HG02610 (cell line): ENCODE data around the gene CDKN1C.
A peak's percentile ranks its signal among the peaks of the same experiment; 100 is the strongest.

Source experiments
- ATAC-seq: cut with Tn5 transposase; IDR thresholded peaks from one replicate; pipeline ENCODE4 v1.9.1; 2021; ENCODE audit warnings: mild to moderate bottlenecking, moderate library complexity; ENCODE audit not compliant: unreplicated experiment

The CDKN1C gene

DNA sequence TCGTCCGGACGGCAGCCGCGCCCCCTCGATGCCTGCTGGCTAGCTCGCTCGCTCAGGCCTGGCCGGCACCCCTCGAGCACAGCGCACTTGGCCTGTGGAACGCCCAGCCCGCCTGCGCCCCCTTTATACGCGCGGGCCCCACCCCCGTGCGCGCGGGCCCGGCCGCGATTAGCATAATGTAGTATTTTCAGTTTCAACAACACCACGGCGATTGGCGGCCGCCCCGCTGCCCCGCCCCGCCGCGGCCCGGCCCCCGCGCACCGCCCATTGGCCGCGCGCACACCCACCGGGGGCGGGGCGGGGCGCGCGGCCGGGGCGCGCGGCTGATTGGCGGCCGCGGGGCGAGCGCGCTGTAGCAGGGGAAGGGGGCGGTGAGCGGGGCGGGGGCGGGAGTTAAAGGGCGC is at the start of gene CDKN1C:
CDKN1C (minus strand) TSS at position 98 of the 404 bp plus-strand sequence. CDS start 319 bp downstream, outside the sequence.
- ATAC-seq: peak; percentile 74

DNA sequence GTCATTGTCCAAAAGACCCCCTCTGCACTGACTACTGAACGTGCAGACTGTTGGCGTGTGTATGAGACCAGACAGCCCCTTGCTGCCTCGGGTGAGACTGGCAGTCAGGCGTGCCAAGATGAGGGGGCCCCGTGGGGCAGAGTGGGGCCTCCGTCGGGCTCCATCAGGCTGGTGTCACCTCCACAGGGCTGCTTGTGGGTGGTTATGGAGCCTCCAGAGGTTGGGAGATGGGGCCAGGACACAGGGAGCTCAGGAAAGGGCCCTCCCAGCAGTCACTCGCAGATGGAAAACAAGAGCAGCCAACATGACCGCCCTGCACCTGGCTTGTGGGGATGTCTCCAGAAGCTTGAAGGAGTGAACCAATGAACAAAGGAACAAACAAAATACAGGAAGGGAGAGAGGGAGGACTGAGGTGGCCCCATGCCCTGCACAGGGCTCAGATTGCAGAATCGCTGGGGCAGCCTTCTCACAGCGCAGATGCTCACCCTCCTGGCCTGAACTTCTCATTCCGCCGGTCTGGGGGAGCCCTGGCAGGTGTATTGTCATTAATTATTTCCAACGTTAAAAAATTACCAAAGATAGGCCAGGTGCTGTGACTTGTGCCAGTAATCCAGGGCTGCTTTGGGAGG is 49.1 kb upstream of the CDKN1C start:
- ATAC-seq: no peak

DNA sequence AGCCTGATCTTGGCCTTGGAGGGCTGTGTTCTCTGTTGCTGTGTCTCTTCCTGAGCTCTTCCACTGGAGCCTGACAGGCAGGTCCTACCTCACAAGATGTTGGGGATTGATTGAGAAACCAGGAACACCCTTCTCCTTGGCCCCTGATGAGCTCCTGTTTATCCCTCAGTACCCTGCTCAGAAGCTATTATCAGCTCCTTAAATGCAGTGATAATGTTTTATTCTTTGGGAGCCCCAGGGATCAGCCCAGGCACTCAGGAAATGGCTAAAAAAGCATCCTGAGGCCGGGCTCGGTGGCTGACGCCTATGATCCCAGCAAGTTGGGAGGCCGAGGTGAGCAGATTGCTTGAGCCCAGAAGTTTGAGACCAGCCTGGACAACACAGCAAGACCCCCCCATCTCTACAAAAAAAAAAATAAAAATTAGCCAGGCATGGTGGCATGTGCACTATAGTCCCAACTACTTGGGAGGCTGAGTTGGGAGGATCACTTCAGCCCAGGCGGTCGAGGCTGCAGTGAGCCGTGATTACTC is 48.5 kb upstream of the CDKN1C start:
- ATAC-seq: no peak

DNA sequence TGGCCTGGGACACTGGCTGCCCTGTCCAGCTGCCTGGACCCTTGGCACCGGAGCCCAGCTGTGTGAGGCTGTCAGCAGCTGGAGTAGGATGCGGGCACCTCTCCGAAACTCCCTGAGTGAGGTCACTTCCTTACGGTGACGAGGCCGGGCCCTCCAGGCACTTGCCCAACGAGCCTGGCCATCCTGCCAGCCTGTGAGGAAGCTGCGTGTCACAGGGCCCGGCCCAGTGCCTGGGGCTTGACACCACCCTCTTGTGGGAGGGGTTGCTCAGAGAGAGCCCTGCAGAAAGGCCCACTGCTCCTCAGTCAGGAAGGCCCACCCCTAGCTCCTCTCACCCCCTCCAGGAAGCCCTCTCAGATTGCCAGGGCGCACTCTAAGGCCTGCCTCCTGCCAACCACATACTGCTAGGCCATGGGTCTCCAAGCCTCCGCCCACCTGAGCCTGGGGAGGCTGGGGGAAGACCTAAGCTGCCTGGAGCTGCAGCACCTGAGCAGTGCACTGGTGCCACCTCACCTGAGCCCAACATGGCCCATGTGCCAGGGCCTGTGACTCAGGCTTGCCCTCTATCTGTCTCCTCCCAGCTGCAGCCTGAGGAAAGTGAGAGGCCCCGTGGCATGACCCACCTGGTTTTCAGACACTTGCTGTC is 47.9 kb upstream of the CDKN1C start:
- no peak for ATAC-seq

DNA sequence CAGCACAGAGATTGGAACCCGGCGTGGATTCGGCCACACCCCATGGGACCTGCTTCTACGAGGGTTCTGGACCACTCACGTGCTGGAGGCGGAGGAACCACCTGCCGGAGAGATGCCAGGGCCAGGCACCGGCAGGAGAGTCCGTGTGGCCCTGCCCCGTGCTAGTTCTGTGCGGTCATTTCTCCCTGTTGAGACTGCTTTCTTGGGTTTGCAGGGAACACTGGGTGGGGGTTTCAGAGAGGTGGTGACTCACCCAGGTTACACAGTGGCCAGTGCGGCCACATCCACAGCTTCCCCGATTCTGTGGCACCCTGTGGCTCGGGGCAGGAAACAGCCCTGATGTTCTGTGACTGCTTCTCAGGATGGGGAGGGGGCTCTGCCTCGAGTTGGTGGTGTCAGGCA is 47.3 kb upstream of the CDKN1C start:
- no peak for ATAC-seq

DNA sequence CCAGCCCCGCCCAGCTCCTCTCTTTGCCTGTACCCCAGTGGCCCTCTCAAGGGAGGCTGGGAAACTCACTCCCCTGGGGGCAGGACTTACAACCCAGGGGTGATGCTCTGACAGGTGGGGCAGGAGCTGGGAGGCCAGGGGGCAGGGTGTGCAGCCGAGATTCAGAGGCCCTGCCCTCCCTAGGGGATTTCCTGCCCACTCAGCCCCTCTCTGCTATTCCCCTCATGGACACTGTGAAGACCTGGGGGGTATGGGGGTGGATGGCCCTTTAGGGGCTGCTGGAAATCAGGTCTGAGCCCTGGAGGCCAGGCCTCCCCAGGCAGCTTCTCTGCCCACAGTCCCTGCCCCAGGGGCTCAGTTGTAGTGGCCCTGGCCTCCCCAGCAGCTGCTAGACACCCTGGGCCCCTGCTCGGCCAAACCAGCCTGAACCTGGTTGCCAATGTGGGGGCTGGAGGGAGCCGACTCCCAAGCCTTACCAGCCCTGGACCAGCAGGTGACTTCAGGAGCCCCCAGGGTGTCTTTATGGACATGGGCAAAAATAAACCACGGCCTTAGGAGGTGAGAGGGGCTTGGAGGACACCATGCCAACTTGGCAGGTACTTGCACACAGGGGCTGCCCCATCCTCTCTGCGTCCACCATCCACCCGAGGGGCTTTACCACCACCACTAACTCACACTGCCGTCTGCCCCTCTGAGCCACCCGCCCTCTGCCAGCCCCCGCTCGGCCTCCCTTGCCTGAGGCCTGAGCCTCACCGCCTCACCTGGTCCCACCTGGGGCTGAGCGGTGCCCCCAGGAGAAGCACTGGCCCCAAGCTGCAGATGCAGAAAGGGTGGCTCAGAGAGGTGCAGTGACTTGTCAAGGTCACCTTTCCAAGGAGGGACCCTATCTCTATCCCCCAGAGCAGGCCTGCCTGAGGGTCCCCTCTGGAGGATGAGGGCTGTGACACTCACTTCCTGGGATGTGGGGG is 46.5 kb upstream of the CDKN1C start:
- ATAC-seq: no peak

DNA sequence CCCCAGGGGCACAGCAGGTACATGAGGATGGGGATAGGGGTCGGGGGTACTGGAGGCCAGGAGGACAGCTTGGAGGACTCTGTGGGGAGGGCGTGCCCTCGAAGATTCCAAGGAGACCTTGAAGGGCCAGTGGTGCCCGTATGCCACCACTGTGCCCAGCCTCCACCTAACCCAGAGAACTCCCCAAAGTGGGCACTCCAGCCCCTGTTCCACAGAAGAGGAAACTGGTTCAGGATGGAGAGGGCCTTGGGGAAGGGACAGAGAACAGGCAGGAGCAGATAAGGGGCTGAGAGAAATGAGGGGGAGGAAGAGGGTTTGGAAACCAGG is 45.8 kb upstream of the CDKN1C start:
- ATAC-seq: no peak

DNA sequence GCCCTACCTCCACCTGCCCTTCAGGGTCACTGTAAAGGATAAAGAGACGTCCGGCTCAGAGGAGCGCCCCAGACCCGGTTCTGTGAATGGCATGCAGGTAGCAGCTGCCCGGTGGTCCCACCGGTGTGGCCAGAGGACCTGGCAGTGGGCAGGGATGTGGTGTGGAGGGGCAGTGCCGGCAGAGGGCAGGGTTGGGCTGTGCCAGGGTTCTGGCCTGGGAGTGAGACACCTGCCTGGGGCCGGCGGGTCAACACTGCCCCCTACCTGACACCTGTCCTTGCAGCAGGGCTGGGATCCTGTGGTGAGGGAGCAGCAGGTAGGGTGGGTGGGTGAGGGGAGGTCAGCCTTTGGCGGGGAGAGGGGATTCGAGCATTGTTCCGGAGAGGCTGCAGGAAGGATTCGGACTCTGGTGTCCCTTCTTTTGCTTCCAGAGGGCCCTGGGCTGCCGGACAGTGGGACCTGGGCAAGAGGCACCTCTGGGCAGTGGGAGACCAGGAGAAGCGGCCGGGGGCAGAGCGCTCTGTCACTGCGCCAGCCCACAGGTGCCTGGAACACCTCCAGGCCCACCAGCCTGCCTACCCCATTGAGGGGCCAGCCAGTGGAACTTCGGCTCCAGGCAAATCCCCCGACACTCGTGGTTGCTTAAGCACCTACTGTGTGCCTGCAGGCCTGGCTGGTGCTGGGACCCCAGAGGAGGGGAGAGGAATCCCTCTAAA is 45.3 kb upstream of the CDKN1C start:
- ATAC-seq: peak; percentile 18

DNA sequence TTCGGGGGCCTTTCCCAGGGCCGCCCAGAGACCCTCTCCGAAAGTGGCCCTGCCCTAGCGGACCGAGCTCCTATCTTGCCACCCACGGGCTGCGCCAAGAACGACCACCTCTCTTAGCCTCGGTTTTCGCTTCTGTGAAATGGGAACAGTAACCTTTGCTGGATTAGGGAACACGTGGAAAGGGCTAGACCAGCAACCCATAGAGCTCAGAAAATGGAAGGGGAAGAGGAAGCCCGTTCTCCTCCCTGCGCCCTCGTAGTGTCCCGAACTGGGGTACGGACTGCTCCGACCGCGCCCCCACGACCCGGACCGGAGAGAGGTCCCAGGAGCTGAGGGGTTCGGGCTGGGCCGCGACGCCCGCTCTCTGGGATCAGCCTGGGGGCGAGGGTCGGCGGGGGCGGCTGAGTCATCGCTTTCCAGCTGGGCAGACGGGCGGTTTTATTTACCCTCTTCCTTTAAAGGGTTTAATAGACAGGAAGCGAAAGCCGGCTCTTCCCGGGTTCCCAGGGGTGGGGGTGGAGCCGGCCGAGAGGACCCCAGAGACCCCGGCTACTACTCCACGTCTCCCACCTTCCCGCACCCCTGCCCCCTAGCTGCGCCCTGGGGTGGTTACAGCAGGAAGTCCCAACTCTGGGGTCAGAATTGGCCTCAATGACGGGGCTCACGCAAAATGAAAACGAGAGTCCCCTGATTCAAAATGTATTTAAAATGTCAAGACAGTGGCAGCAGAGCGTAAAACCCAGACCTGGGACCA is 44.6 kb upstream of the CDKN1C start:
- ATAC-seq: peak; percentile 40

DNA sequence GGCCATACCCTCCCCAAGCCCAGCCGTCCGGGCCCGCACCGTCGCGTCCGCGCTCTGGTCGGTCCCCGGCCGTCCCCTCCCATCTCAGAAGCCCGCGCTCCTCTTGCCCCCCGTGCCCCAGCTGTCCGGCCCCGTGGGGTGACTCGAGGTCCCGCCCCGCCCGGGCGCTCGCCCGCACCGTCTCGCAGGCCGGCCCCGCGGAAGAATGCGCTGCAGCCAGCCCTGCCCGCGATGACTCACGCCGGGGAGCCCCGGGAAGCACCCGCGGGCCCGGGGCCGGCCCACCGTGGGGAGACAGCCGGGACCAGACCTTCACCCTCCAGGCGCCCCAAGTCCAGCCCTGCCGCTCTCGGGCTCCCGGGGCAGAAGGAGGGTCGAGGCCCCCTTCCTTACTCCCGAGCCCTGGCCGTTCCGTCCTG is 44.0 kb upstream of the CDKN1C start:
- no peak for ATAC-seq

DNA sequence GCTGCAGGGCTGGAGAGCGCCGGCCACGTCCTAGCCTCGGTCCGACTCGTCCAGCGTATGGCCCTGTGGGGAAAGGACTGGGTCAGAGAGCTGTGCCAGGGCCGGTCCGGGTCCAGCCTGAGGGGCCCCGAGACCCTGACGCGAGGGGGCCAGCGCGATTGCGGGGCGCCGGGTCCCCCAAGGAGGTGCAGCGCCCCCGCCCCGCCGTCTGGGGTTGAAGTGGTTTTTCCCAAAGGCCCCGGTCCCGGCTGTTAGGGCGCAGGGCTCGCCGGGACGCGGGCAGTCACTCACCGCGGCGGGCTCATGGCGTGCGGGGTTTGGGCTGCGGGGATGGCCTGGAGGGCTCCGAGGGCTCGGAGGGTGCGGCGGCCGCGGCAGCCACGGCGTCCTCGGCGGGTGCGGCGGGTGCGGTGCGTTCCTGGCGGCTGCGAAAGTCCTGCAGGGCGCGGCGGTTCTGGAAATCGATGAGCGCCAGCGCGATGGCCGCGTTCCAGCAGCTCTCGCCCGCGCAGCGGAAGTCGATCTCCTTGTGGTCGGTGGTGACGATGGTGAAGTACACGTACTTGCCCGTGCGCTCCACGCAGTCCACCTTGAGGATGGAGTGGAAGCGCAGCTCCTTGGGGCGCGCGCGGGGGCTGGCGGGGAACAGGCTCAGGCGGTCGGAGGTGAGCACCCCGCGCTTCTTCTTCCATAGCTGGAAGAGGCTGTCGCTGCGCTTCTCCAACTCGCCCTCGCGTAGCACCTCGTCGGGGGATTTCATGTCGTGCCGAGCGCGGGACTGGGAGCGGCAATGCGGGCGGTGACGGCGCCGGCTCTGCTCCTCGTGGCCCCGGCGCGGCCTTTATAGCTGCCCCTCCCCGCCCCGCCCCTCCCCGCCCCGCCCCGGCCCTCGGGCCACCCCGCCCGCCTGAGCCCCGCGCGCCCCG is 43.3 kb upstream of the CDKN1C start, which contains the start of gene PHLDA2:
PHLDA2 (minus strand) TSS at position 816 of the 926 bp plus-strand sequence; CDS start at position 760, 56 bp downstream.
- no peak for ATAC-seq

DNA sequence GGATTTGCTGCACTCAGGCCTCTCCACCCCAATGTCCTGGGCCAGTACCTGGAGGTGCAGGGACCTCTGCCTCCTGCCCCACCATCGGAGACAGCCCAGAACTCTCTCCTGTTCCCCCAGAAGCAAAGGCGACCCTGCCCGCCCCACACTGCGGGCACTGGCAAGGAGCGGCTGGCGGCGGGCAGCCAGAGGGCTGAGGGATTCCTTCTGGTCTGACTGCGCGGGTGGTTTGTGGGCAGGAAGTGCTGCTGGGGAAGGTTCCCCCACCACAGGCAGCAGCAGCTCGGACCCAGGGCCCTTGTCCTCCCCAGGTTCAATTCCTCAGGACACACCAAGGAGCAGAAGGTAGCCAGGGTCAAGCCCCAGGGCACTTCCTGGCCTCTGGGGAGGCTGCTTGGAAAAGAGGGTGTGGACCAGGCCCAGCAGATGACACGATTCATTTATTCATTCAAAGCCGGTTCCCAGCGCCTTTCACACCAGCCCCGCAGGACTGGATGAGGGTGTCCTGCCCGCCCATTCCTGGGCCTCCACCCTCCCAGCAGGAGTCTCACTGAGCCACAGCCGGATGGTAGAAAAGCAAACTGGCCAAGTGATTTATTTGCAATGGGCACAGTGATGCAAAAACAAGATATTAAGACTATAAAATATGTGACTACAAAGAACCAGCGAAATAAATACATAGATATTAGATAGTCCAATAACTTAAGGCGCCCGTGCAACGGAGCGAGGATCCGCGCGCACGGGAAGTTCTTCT is 42.5 kb upstream of the CDKN1C start:
- ATAC-seq: no peak

DNA sequence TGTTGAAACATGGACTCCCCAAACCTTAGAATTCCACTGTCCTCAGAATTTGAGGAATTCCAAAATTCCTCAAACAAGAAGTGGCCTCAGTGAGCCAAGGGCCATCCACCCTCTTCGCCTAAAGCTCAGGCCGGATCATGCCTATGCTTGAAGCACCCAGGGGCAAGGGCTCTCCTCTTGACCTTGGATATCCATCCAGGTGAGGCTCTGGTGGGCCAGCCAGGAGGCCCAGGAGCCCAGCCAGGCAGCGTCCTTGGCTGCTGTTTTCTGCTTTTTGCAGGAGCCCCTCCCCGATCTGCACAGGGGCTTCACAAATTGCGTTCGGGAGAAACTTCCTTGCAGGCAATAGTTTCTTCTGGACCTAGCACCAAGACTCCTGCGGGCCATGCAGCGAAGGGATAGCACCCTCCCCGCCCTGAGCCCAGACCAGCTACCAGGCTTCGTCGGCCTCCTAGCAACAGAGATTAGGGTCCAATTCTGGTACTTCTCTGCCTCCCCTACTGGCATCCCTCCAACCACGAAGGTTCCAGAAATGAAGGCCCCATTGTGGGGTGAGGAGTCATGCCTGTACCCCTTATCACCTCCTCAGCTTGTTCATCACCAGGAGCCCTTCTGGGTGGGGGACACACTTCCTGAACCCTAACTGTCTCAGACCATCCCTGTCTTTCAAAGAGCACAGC is 41.7 kb upstream of the CDKN1C start:
- ATAC-seq: no peak

DNA sequence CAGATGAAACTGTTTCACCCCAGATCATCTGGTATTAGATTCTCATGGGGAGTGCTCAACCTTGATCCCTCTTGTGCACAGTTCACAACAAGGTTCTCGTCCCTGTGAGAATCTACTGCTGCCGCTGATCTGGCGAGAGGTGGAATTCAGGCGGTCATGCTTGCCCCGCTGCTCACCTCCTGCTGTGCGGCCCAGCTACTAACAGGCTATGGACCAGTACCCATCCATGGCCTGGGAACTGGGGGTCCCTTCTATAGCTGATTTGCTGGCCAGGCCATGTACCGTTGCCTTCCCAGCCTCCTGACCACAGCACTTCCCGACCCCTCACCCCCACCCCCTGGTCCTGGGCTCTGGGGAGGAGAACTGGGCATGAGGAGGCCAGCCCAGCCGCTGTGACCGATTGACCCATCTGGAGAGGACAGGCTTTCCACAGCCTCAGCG is 41.1 kb upstream of the CDKN1C start:
- no peak for ATAC-seq

DNA sequence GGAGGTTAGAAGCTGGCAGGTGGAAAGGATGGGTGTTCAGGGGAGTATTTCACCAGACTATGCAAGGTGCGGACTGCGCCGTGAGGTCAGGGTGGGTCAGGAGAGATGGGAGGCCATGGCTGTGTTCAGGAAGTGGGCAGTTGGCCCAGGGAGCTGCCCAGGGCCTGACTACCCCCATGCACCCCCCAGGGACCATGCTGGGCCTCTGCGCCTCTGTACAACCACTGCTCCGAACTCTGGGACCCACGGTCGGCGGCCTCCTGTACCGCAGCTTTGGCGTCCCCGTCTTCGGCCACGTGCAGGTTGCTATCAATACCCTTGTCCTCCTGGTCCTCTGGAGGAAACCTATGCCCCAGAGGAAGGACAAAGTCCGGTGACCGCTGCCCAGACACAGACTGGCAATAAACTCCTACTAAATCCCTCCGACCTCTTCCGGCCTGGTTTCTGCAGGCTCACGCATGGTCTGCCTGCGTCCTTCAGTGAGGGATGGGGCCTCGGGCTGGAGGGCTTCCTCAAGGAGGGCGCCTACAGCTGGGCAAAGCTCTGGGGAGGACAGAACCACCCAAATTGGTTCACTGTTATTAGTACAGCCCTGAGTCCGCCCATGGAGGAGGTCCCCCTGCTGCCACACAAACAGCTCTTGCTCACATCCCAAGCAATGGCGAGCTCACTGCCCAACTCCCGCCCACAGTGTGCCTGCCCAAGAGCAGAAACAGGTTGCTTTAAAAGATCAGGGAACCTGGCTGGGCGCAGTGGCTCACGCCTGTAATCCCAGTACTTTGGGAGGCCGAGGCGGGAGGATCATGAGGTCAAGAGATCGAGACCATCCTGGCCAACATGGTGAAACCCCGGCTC is 39.5 kb upstream of the CDKN1C start:
- no peak for ATAC-seq

DNA sequence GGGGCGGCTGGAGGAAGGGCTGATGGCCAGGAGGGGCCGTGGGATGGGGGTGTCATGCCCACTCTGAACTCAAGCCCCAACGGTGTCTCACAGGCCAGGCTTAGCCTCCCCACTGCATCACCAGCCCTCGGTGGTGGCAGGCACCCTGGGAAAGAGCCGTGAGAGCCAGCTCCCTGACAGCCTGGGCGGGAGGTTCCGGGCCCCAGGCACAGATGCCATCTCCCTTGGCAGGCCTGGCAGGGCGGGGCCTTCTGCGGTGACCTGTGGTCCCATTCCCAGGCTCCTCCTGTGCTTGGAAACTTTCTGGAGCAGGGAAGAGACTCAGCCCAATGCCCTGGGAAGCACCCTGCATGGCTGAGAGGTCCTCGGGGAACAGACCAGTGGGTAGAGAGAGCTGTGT is 38.8 kb upstream of the CDKN1C start:
- no peak for ATAC-seq
